IgD-negative memory B cell (primary cell): ENCODE results near the gene GPC5. TPM values are rescaled to one million over a fixed set of nuclear protein-coding genes. Genes with fewer than 3 reads are reported as not detected.
A peak's percentile ranks its signal among the peaks of the same experiment; 100 is the strongest.

ENCODE experiments used
- H3K27ac Mint-ChIP-seq, 3 donors: one replicate each; pipeline ENCODE4 v1.8.0; 2020 to 2022; ENCODE audit warnings: mild to moderate bottlenecking in 3 of 3, mixed read lengths in 3 of 3, moderate library complexity in 1 of 3
- H3K27me3 Mint-ChIP-seq: one replicate; pipeline ENCODE4 v1.8.0; 2021; ENCODE audit warnings: mixed read lengths
- H3K36me3 Mint-ChIP-seq: one replicate; pipeline ENCODE4 v1.8.0; 2020; ENCODE audit warnings: mild to moderate bottlenecking, mixed read lengths
- H3K4me1 Mint-ChIP-seq, 3 donors: one replicate each; pipeline ENCODE4 v1.8.0; 2020 to 2022; ENCODE audit warnings: mixed read lengths in 3 of 3, mild to moderate bottlenecking in 1 of 3
- H3K4me3 Mint-ChIP-seq, 4 donors: one replicate each; pipeline ENCODE4 v1.8.0; 2020 to 2022; ENCODE audit warnings: mild to moderate bottlenecking in 4 of 4, mixed read lengths in 4 of 4, moderate library complexity in 3 of 4
- H3K9me3 Mint-ChIP-seq, 3 donors: one replicate each; pipeline ENCODE4 v1.8.0; 2020 to 2021; ENCODE audit warnings: mixed read lengths in 3 of 3, mild to moderate bottlenecking in 1 of 3
- polyA plus RNA-seq: library from polyadenylated mRNA; unstranded; fragments of 300-500 nt; fragmentation: Illumina TruSeq; gene quantifications from one replicate; pipeline ENCODE4 v1.2.3, GENCODE V29; 2021

Gene GPC5
- polyA plus RNA-seq, 1 donor from 2014 or later, result 0.24 TPM

DNA sequence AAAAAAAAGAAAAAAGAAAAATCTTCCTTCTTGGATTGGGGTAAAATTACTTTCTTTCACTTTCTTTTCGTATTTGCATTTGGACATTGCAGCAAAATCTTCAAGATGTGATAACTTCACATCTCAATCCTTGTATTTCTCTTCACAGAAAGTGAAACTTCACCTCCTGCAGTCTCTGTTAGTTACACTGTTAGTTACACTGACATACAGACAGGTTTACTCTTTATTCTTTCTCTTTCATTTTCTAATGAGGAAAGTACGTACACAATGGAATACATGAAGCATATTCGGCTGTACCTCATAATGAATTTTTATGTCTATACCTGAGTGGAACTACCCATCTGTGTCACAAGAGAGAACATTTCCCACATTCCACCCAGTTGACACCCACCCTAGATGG is 1369.0 kb downstream of the GPC5 start:
- Mint-ChIP-seq H3K27ac (no peak overlapping the region), H3K27me3 (no peaks in the 10 kb centered on the region), H3K4me3 (no peak overlapping the region), H3K9me3 (peaks cover 6 to 11% (median 9%) of the 10 kb centered on the region in 3 donors), H3K36me3 (no peaks in the 10 kb centered on the region), H3K4me1 (no peaks in the 10 kb centered on the region)

DNA sequence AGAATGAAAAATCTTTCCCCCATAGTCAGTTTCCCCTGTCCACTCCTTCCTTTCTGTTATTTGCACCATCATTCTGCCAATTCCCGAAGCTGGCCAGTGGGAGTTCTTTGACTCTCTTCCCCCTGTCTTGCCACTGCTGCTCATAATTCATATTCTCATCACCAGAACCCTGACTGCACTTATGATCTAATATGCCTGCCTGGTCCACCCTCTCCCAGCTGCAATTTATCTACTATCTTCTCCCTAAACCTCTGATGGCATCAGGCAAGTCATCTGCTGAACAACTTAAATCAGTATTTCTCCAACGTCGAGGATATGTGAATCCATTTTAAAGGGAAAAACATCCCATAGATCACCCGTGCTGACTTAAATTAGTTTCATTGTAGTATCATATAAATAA is 1370.2 kb downstream of the GPC5 start:
- no peaks in the 10 kb centered on the region for H3K4me1 Mint-ChIP-seq
- no peaks in the 10 kb centered on the region for H3K36me3 Mint-ChIP-seq
- H3K27ac Mint-ChIP-seq, result no peak overlapping the region
- H3K4me3 Mint-ChIP-seq, result no peak overlapping the region
- H3K9me3 Mint-ChIP-seq, result peaks cover 5 to 14% (median 6%) of the 10 kb centered on the region in 3 donors
- H3K27me3 Mint-ChIP-seq, result no peaks in the 10 kb centered on the region

DNA sequence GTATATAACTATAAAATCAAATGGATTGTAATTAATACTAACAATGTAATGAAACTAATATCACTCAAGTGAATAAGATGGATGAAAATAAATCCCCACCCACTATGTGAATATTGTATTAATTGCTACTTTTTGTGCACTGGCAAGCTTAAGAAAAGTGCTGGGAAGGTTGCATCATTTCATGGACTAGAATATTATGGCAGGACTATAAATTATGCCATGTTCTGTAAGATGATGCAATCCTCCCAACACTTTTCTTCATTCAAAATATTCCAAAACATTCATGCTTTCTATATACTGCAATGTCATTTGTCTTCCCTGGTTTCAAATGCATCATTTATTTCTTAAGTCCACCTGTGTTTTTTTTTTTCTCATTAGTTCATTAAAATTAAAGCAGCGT is 1370.6 kb downstream of the GPC5 start:
- H3K4me3 Mint-ChIP-seq, result no peak overlapping the region
- H3K4me1 Mint-ChIP-seq, result no peaks in the 10 kb centered on the region
- no peaks in the 10 kb centered on the region for H3K36me3 Mint-ChIP-seq
- no peaks in the 10 kb centered on the region for H3K27me3 Mint-ChIP-seq
- H3K27ac Mint-ChIP-seq, result no peak overlapping the region
- H3K9me3 Mint-ChIP-seq, result peaks cover 5 to 18% (median 6%) of the 10 kb centered on the region in 3 donors

DNA sequence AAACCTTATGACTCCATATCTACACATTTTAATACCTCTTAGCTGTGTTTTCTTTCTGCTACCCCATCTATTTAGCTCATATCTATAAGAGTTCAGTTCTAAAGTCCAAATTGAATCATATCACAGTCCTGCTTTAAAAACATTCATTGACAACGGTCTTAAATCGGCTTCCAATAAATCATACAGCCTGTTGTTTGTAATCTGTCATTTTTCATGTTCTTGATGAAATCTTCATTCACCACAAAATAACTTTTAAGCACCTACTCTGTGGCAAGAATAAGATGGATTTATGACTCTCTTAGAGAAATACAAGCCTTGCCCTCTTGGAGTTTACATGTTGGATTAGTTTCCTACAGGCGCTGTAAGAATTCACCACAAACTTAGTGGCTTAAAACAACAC is 1377.2 kb downstream of the GPC5 start:
- H3K27ac Mint-ChIP-seq, result no peak overlapping the region
- H3K36me3 Mint-ChIP-seq, result no peaks in the 10 kb centered on the region
- no peaks in the 10 kb centered on the region for H3K27me3 Mint-ChIP-seq
- peaks cover 4 to 17% (median 4%) of the 10 kb centered on the region in 3 donors for H3K9me3 Mint-ChIP-seq
- H3K4me3 Mint-ChIP-seq, result no peak overlapping the region
- H3K4me1 Mint-ChIP-seq, result no peaks in the 10 kb centered on the region

DNA sequence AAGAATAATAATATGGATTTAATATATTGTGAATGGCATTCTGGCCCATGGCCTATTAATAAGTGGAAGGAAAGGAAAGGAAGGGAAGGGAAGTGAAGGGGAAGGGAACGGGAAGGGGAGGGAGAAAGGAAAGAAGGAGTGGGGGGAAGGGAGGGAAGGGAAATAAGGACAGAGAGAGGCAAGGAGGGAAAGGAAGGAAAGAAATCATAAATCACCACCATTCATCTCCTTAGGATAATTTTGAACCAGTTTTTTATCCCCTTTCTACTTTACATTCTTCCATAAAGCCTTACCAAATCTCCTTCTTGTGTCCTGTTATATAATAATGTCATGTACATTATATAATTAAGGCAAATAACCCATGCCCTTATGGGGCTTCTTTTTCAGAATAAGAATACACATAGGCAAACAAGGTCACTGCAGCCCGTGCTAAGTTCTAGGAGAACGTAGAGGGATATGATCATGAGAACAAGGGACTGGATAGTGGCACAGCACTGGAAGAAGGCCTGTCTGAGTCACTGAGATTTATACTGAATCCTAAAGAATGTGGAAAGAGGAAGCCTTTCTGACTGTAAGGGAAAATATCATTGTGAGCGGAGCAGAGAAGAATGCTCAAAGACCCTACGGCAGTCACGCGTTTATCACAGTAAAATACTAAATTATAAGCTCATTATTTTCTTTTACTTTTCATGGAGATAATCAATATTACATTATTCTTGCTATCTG is 1383.7 kb downstream of the GPC5 start:
- H3K4me1 Mint-ChIP-seq, result no peaks in the 10 kb centered on the region
- H3K4me3 Mint-ChIP-seq, result no peak overlapping the region
- no peaks in the 10 kb centered on the region for H3K36me3 Mint-ChIP-seq
- H3K27me3 Mint-ChIP-seq, result no peaks in the 10 kb centered on the region
- no peak overlapping the region for H3K27ac Mint-ChIP-seq
- peaks cover 2 to 16% (median 3%) of the 10 kb centered on the region in 3 donors for H3K9me3 Mint-ChIP-seq

DNA sequence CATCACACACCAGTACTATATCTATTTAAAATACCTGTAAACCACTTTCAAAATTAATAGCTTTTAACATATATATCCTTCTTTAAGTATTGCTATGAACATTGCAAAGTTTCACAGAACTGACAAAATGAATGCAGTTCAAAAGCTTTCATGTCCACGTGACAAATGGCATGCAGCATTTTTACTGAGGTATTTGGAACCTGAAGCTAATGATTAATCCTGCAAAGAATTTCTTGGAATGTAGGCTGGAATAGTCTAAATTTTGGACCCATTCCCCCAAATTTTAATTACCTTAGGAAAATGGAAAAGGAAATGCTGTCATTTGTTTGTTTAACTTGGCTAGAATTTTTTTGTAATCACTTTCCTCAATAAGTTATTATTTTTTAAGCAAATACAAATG is 1404.4 kb downstream of the GPC5 start:
- no peaks in the 10 kb centered on the region for H3K27me3 Mint-ChIP-seq
- H3K4me3 Mint-ChIP-seq, result no peak overlapping the region
- H3K27ac Mint-ChIP-seq, result no peak overlapping the region

DNA sequence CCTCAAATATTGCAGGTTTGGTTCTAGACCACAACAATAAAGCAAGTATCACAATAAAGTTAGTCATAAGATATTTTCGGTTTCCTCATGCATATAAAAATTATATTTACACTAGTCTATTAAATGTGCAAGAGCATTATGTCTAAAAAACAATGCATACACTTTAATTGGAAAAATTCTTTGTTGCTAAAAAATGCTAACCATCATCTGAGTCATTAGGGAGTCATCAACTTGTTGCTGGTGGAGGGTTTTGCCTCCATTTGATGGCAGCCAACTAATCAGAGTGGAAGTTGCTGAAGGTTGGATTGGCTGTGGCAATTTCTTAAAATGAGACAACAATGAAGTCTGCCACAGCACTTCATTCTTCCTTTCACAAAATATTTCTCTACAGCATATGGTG is 1405.9 kb downstream of the GPC5 start:
- Mint-ChIP-seq H3K36me3 (no peaks in the 10 kb centered on the region), H3K9me3 (peaks cover 2 to 8% (median 3%) of the 10 kb centered on the region in 3 donors), H3K4me1 (peaks cover 0 to 2% (median 0%) of the 10 kb centered on the region in 3 donors), H3K27ac (no peak overlapping the region), H3K27me3 (no peaks in the 10 kb centered on the region), H3K4me3 (no peak overlapping the region)

More for the DNA sequence above, 1404.4 kb downstream of the GPC5 start:
- Mint-ChIP-seq H3K4me1 (peaks cover 0 to 2% (median 0%) of the 10 kb centered on the region in 3 donors), H3K36me3 (no peaks in the 10 kb centered on the region), H3K9me3 (peaks cover 2 to 10% (median 3%) of the 10 kb centered on the region in 3 donors)

DNA sequence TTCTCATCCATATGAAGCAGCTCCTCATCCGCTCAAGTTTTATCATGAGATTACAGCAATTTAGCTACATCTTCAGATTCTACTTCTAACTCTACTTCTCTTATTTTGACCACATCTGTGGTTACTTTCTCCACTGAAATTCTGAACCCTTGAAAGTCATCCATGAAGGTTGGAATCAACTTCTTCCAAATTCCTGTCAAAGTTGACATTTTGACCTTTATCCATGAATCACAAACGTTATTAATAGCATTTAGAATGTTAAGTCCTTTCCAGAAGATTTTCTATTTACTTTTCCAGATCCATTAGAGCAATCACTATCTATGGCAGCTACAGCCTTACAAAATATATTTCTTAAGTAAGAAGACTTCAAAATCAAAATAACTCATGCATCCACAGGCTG is 1406.5 kb downstream of the GPC5 start:
- Mint-ChIP-seq H3K4me1 (peaks cover 0 to 2% (median 0%) of the 10 kb centered on the region in 3 donors), H3K9me3 (peaks cover 2 to 4% (median 3%) of the 10 kb centered on the region in 3 donors), H3K27ac (no peak overlapping the region), H3K4me3 (no peak overlapping the region), H3K27me3 (no peaks in the 10 kb centered on the region), H3K36me3 (no peaks in the 10 kb centered on the region)

DNA sequence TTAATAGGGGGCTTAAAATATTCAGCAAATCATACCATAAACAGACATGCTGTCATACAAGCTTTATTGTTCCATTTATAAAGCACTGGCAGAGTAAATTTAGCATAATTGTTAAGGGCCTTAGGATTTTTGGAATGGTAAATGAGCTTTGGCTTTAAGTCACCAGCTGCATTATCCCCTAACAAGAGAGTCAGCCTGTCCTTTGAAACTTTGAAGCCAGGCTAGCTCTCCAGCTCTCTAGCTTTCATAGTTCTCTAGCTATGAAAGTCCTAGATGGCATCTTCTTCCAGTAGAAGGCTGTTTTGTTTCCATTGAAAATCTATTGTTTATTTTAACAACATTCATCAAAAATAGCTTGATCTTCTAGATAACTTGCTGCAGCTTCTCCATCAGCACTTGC is 1407.3 kb downstream of the GPC5 start:
- H3K9me3 Mint-ChIP-seq, result peaks cover 2 to 4% (median 3%) of the 10 kb centered on the region in 3 donors

DNA sequence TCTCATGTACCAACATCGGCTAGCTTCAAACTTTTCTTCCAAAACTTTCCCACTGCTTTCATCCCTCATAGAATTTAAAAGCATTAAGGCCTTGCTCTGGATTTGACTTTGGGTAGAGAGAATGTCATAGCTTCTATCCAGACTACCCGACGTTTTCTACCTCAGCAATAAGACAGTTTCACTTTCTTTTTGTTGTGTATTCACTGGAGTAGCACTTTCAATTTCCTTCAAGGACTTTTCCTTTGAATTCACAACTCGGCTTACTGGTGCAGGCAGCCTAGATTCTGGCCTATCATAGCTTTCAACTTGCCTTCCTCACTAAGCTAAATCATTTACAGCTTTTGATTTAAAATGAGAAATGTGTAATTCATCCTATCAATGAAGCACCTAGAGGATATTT is 1407.8 kb downstream of the GPC5 start:
- Mint-ChIP-seq H3K4me3 (no peak overlapping the region), H3K4me1 (peaks cover 0 to 2% (median 0%) of the 10 kb centered on the region in 3 donors), H3K27me3 (no peaks in the 10 kb centered on the region), H3K9me3 (peaks cover 2 to 4% (median 3%) of the 10 kb centered on the region in 3 donors), H3K27ac (peak overlapping the region in 1 of 3 donors; percentile 35), H3K36me3 (no peaks in the 10 kb centered on the region)

More for the DNA sequence above, 1407.3 kb downstream of the GPC5 start:
- H3K27ac Mint-ChIP-seq, result peak overlapping the region in 1 of 3 donors; percentile 35
- peaks cover 0 to 2% (median 0%) of the 10 kb centered on the region in 3 donors for H3K4me1 Mint-ChIP-seq
- H3K27me3 Mint-ChIP-seq, result no peaks in the 10 kb centered on the region
- H3K36me3 Mint-ChIP-seq, result no peaks in the 10 kb centered on the region
- no peak overlapping the region for H3K4me3 Mint-ChIP-seq

DNA sequence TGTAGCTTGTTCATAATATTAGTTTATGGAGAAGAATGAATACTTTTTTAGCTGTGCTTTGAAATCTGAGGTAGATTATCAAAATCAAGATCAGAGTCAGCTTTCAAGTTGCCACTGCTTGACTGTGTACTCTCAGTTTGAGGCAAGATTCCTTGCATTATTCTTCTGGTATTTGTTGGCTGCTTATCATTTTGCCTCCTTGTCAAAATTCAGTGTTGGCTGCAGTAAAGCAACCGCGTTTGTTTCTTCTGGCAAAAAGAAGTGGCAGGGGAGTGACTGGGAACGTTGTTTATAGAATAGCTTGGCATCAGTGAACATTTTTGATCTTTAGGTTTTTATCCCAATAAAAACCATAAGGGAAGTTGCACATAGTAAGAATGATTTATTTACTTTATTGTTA is 1408.9 kb downstream of the GPC5 start:
- peaks cover 3 to 4% (median 4%) of the 10 kb centered on the region in 3 donors for H3K9me3 Mint-ChIP-seq
- H3K27me3 Mint-ChIP-seq, result no peaks in the 10 kb centered on the region
- peak overlapping the region in 1 of 4 donors; percentile 41 for H3K4me3 Mint-ChIP-seq
- H3K27ac Mint-ChIP-seq, result no peak overlapping the region
- no peaks in the 10 kb centered on the region for H3K36me3 Mint-ChIP-seq
- H3K4me1 Mint-ChIP-seq, result peaks cover 0 to 2% (median 0%) of the 10 kb centered on the region in 3 donors

DNA sequence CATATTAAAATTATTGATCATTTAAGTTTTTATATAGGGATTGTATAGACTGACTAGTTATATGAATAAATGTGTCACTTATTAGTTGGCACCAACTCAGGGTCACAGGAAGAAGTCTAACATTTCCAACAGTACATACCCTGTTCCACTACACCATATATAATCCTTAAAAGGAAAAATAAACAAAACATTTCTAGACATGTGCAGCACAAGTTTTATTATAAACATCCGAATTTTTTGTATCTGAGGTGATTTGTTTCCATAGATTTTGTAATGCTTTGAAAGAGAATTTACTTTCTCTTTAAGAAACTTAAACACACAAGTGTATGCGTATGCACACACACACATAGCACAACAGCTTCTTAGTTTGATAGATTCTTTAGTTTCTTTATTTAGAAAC is 1409.5 kb downstream of the GPC5 start:
- H3K36me3 Mint-ChIP-seq, result no peaks in the 10 kb centered on the region
- H3K4me3 Mint-ChIP-seq, result no peak overlapping the region
- H3K9me3 Mint-ChIP-seq, result peaks cover 3 to 4% (median 4%) of the 10 kb centered on the region in 3 donors
- H3K27ac Mint-ChIP-seq, result no peak overlapping the region
- H3K4me1 Mint-ChIP-seq, result peaks cover 0 to 2% (median 0%) of the 10 kb centered on the region in 3 donors
- H3K27me3 Mint-ChIP-seq, result no peaks in the 10 kb centered on the region

DNA sequence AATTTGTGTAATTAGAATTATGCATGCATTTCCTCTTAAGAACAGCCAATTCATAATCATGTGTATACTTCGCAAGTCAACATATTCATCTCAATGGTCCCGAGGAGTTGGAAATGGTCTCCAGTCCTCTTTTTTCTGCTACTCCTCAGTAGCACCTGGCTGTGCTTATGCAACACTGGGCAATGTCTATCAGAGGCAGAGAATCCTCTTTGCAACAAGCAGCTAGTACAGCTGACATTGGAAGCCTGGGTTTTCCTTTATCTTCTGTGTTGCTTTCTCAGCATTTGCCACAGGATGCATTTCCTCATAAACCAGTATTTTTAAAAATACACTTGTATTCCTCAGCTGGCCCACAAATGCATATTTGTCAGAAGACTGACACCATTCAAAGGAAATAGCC is 1422.9 kb downstream of the GPC5 start:
- no peaks in the 10 kb centered on the region for H3K27me3 Mint-ChIP-seq
- H3K4me3 Mint-ChIP-seq, result no peak overlapping the region
- peaks cover 4 to 12% (median 5%) of the 10 kb centered on the region in 3 donors for H3K9me3 Mint-ChIP-seq
- no peak overlapping the region for H3K27ac Mint-ChIP-seq
- no peaks in the 10 kb centered on the region for H3K4me1 Mint-ChIP-seq
- H3K36me3 Mint-ChIP-seq, result no peaks in the 10 kb centered on the region

DNA sequence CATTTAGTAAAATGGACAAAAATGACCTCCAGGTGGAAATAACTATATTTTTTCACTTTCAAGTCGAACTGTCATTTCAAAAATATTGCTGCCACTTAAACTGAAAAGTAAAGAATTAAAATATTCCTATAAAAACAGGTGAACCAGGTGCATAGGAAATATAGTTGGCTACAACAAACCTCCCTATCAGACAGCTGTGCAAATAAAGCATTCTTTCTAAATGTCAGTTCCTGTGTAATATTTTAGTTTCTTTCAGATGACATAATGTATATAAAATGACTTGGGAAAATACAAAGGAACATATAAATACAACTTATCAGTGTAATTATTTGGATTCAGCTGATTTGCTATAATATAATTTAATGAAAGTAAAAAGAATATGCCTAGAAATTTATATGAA is 1424.6 kb downstream of the GPC5 start:
- Mint-ChIP-seq H3K27ac (no peak overlapping the region), H3K4me3 (no peak overlapping the region), H3K9me3 (peaks cover 4 to 12% (median 4%) of the 10 kb centered on the region in 3 donors), H3K4me1 (no peaks in the 10 kb centered on the region), H3K27me3 (no peaks in the 10 kb centered on the region), H3K36me3 (no peaks in the 10 kb centered on the region)

DNA sequence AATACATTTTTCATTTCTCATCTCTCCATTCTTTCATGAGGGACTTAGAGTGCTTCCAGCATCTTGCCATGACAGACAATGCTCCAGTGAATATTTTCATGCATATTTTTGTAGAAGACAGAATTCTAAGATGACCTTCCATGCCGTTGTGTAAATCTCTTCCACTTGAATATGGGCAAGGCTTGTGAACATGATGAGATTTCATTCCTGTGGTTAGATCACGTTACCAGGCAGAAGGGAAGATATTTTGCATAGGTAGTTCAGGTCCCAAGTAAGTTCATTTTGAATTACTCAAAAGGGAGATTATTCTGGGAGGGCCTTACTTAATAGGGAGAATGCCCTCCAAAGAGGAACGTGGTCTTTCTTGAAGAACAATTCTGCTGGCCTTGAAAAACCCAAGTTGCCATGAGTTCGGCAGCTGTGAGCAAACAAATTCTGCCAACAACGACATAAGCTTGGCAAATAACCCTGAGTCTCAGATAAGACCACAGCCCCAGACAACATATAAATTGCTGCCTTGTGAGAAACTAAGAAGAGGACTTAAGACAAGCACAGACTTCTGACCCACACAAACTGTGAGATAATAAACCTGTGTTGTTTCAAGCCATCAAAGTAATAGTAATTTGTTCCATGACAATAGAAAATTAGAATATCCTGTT is 1427.6 kb downstream of the GPC5 start:
- Mint-ChIP-seq H3K36me3 (no peaks in the 10 kb centered on the region), H3K4me3 (no peak overlapping the region), H3K27me3 (no peaks in the 10 kb centered on the region), H3K27ac (no peak overlapping the region), H3K4me1 (no peaks in the 10 kb centered on the region), H3K9me3 (peaks cover 2 to 3% (median 3%) of the 10 kb centered on the region in 3 donors)
